ENCODE results near the gene FKBP5.

- TF ChIP-seq, protein P1, sequence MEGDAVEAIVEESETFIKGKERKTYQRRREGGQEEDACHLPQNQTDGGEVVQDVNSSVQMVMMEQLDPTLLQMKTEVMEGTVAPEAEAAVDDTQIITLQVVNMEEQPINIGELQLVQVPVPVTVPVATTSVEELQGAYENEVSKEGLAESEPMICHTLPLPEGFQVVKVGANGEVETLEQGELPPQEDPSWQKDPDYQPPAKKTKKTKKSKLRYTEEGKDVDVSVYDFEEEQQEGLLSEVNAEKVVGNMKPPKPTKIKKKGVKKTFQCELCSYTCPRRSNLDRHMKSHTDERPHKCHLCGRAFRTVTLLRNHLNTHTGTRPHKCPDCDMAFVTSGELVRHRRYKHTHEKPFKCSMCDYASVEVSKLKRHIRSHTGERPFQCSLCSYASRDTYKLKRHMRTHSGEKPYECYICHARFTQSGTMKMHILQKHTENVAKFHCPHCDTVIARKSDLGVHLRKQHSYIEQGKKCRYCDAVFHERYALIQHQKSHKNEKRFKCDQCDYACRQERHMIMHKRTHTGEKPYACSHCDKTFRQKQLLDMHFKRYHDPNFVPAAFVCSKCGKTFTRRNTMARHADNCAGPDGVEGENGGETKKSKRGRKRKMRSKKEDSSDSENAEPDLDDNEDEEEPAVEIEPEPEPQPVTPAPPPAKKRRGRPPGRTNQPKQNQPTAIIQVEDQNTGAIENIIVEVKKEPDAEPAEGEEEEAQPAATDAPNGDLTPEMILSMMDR (IDR thresholded peaks at IDR 0.05; ENCODE audit: borderline replicate concordance, extremely low read depth, low read length, poor library complexity, severe bottlenecking), result no peak
- TF ChIP-seq EZH2 (IDR thresholded peaks at IDR 0.05; ENCODE audit: borderline replicate concordance, low read depth, low read length, severe bottlenecking), result no peak
Measured at GRCh38 chr6:35611240-35611639, 77.5 kb downstream of the FKBP5 start.

Data from DND-41 (cell line).